Upper lobe of left lung (tissue), 6 donors: ENCODE measurements around the gene OR8D4. TPM values are rescaled to one million over a fixed set of nuclear protein-coding genes. Genes with fewer than 3 reads are reported as not detected.

Source experiments
- ATAC-seq, 2 donors: fragments of 200-7000 bp; cut with Tn5 transposase; one replicate each; pipeline ENCODE4 v1.9.1; 2022; ENCODE audit warnings: mild to moderate bottlenecking in 2 of 2, moderate library complexity in 2 of 2; ENCODE audit not compliant: low FRiP score in 2 of 2
- DNase-seq, 2 donors: peaks; one replicate each; pipeline ENCODE4 v3.0.0-alpha.2; 2019 to 2020
- H3K27ac ChIP-seq, 4 donors: fragments of 200-600 bp; sonication (generic); one replicate each; pipeline ENCODE4 v1.5.1; 2016 to 2019
- H3K27me3 ChIP-seq, 4 donors: fragments of 200-600 bp; sonication (generic); one replicate each; pipeline ENCODE4 v1.5.1; 2017 to 2019
- H3K36me3 ChIP-seq, 4 donors: fragments of 200-600 bp; sonication (generic); one replicate each; pipeline ENCODE4 v1.5.1; 2016 to 2019
- H3K4me1 ChIP-seq, 4 donors: fragments of 200-600 bp; sonication (generic); one replicate each; pipeline ENCODE4 v1.5.1; 2018 to 2019
- H3K4me3 ChIP-seq, 4 donors: fragments of 200-600 bp; sonication (generic); one replicate each; pipeline ENCODE4 v1.5.1; 2017 to 2019; ENCODE audit warnings: mild to moderate bottlenecking in 2 of 4, moderate library complexity in 1 of 4
- H3K9me3 ChIP-seq, 4 donors: fragments of 200-600 bp; sonication (generic); one replicate each; pipeline ENCODE4 v1.5.1; 2018 to 2019
- CTCF ChIP-seq, 6 experiments: fragments of 450-650 bp in 4 of 6; fragments of 200-600 bp in 2 of 6; sonication (generic) in 2 of 6; IDR thresholded peaks; one replicate each; pipeline ENCODE4 v1.5.1; 2016 to 2019; ENCODE audit warnings: antibody characterized with exemption in 6 of 6
- EP300 ChIP-seq, 4 donors: sonication (generic); formaldehyde crosslinking; IDR thresholded peaks; one replicate each; pipeline ENCODE4 v1.5.1; 2017; ENCODE audit warnings: antibody characterized with exemption in 4 of 4, control low read depth in 2 of 4
- POLR2A ChIP-seq, 4 donors: fragments of 450-650 bp; IDR thresholded peaks; one replicate each; pipeline ENCODE4 v1.5.1; 2016 to 2017; ENCODE audit warnings: antibody characterized with exemption in 4 of 4, mild to moderate bottlenecking in 2 of 4
- POLR2AphosphoS5 ChIP-seq, 2 donors: sonication (generic); formaldehyde crosslinking; IDR thresholded peaks; one replicate each; pipeline ENCODE4 v1.5.1; 2017; ENCODE audit warnings: antibody characterized with exemption in 2 of 2
- WGBS, 2 donors: methylation state at CpG; one replicate each; pipeline ENCODE4 v1.1.5; 2017 to 2018; 5-methylcytosine and 5-hydroxymethylcytosine counted together
- total RNA-seq, 6 donors: library from RNA; depleted of rRNA in 4 of 6; stranded (reverse); fragments of >200 nt in 4 of 6; gene quantifications; one replicate each; pipeline versions ENCODE4 v1.1.0 to v1.2.1, GENCODE V29; 2016 to 2021
- donor health status: DM: no; HTN: no; CAD: no; lungs with moderate emphysema.
- donor health status: DM: no; HTN: yes; CAD: no; lungs with severe emphysema.

The OR8D4 gene
- total RNA-seq, 6 donors from 2014 or later: not detected

- no peaks in the 10 kb centered on the region for H3K4me1 ChIP-seq
- 82 to 95% methylated on average over 4 of the region's 4 CpGs for WGBS, 2 donors
These were observed 21.1 kb upstream of the OR8D4 start for GRCh38 chr11:123880912-123881311.

GRCh38 chr11:123885570-123885969, 16.4 kb upstream of the OR8D4 start, which contains the start of gene TMEM225:
Gene TMEM225 (minus strand): TSS chr11:123885670. CDS start chr11:123885425, 245 bp downstream.
- 90% methylated on average over 3 of the region's 3 CpGs for WGBS, 2 donors
- H3K27ac ChIP-seq: no peak within 1 kb of the TSS
- H3K27me3 ChIP-seq: no peaks in the 10 kb centered on the region
- no peak for ATAC-seq
- TF ChIP-seq POLR2A (IDR thresholded peaks at IDR 0.05) (no peak), EP300 (IDR thresholded peaks at IDR 0.05) (no peak), POLR2AphosphoS5 (IDR thresholded peaks at IDR 0.05) (no peak), CTCF (IDR thresholded peaks at IDR 0.05) (no peak)
- no peaks in the 10 kb centered on the region for H3K36me3 ChIP-seq
- H3K9me3 ChIP-seq: no peaks in the 10 kb centered on the region
- DNase-seq: no peak
- no peaks in the 10 kb centered on the region for H3K4me1 ChIP-seq
- no peak within 1 kb of the TSS for H3K4me3 ChIP-seq

More at GRCh38 chr11:123880912-123881311, 21.1 kb upstream of the OR8D4 start:
- no peak for TF ChIP-seq POLR2A (IDR thresholded peaks at IDR 0.05)
- TF ChIP-seq CTCF (IDR thresholded peaks at IDR 0.05): no peak
- TF ChIP-seq EP300 (IDR thresholded peaks at IDR 0.05): no peak
- no peak for TF ChIP-seq POLR2AphosphoS5 (IDR thresholded peaks at IDR 0.05)
- DNase-seq (no peak), ATAC-seq (no peak)
- Histone ChIP-seq H3K9me3 (no peaks in the 10 kb centered on the region), H3K27me3 (no peaks in the 10 kb centered on the region), H3K4me3 (no peak overlapping the region), H3K27ac (no peak overlapping the region), H3K36me3 (no peaks in the 10 kb centered on the region)

- H3K4me1 ChIP-seq: no peaks in the 10 kb centered on the region
- no peak for TF ChIP-seq EP300 (IDR thresholded peaks at IDR 0.05)
- no peak for TF ChIP-seq POLR2A (IDR thresholded peaks at IDR 0.05)
- TF ChIP-seq CTCF (IDR thresholded peaks at IDR 0.05): no peak
- TF ChIP-seq POLR2AphosphoS5 (IDR thresholded peaks at IDR 0.05): no peak
- no peak overlapping the region for H3K4me3 ChIP-seq
- no peak overlapping the region for H3K27ac ChIP-seq
- no peak for ATAC-seq
- DNase-seq: no peak
- no peaks in the 10 kb centered on the region for H3K9me3 ChIP-seq
- H3K27me3 ChIP-seq: no peaks in the 10 kb centered on the region
- no peaks in the 10 kb centered on the region for H3K36me3 ChIP-seq
These were observed 9.9 kb upstream of the OR8D4 start for GRCh38 chr11:123892031-123892430.

- no peaks in the 10 kb centered on the region for H3K36me3 ChIP-seq
- no peaks in the 10 kb centered on the region for H3K9me3 ChIP-seq
- no peak overlapping the region for H3K27ac ChIP-seq
- ATAC-seq (no peak), DNase-seq (no peak)
- H3K4me3 ChIP-seq: no peak overlapping the region
- no peaks in the 10 kb centered on the region for H3K4me1 ChIP-seq
- TF ChIP-seq EP300 (IDR thresholded peaks at IDR 0.05) (no peak), POLR2AphosphoS5 (IDR thresholded peaks at IDR 0.05) (no peak), CTCF (IDR thresholded peaks at IDR 0.05) (no peak), POLR2A (IDR thresholded peaks at IDR 0.05) (no peak)
- H3K27me3 ChIP-seq: no peaks in the 10 kb centered on the region
- WGBS, 2 donors: 67 to 71% methylated on average over 3 of the region's 3 CpGs
These were observed 2.2 kb upstream of the OR8D4 start for GRCh38 chr11:123899792-123900191.

GRCh38 chr11:123903932-123904331, 2.0 kb downstream of the OR8D4 start:
- WGBS, 2 donors: 75 to 78% methylated on average over 2 of the region's 2 CpGs
- H3K27ac ChIP-seq: no peak overlapping the region
- no peak overlapping the region for H3K4me3 ChIP-seq
- no peaks in the 10 kb centered on the region for H3K36me3 ChIP-seq
- TF ChIP-seq POLR2AphosphoS5 (IDR thresholded peaks at IDR 0.05) (no peak), CTCF (IDR thresholded peaks at IDR 0.05) (no peak), POLR2A (IDR thresholded peaks at IDR 0.05) (no peak), EP300 (IDR thresholded peaks at IDR 0.05) (no peak)
- no peaks in the 10 kb centered on the region for H3K27me3 ChIP-seq
- ATAC-seq (no peak), DNase-seq (no peak)
- H3K9me3 ChIP-seq: no peaks in the 10 kb centered on the region
- H3K4me1 ChIP-seq: no peaks in the 10 kb centered on the region
